ENCODE results near the gene FTL. TPM values are rescaled to one million over a fixed set of nuclear protein-coding genes. Genes with fewer than 3 reads are reported as not detected.

Gene FTL
- total RNA-seq, 1 donor from 2014 or later = 2,544 TPM

GRCh38 chr19:48928164-48929025, 36.7 kb upstream of the FTL start:
- no peak for DNase-seq (ENCODE audit: low spot score, unreplicated experiment)
- H3K4me1 Mint-ChIP-seq (ENCODE audit: low read depth) = peaks cover 2% of the 10 kb centered on the region
- no peaks in the 10 kb centered on the region for H3K9me3 Mint-ChIP-seq (ENCODE audit: low read depth)
- no peak overlapping the region for H3K4me3 Mint-ChIP-seq (ENCODE audit: low read depth)
- no peak overlapping the region for H3K27ac Mint-ChIP-seq
- H3K36me3 Mint-ChIP-seq (ENCODE audit: insufficient read depth) = no peaks in the 10 kb centered on the region
- H3K27me3 Mint-ChIP-seq = peaks cover 14% of the 10 kb centered on the region
- TF ChIP-seq, protein P1, sequence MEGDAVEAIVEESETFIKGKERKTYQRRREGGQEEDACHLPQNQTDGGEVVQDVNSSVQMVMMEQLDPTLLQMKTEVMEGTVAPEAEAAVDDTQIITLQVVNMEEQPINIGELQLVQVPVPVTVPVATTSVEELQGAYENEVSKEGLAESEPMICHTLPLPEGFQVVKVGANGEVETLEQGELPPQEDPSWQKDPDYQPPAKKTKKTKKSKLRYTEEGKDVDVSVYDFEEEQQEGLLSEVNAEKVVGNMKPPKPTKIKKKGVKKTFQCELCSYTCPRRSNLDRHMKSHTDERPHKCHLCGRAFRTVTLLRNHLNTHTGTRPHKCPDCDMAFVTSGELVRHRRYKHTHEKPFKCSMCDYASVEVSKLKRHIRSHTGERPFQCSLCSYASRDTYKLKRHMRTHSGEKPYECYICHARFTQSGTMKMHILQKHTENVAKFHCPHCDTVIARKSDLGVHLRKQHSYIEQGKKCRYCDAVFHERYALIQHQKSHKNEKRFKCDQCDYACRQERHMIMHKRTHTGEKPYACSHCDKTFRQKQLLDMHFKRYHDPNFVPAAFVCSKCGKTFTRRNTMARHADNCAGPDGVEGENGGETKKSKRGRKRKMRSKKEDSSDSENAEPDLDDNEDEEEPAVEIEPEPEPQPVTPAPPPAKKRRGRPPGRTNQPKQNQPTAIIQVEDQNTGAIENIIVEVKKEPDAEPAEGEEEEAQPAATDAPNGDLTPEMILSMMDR (IDR thresholded peaks at IDR 0.05; ENCODE audit: unreplicated experiment) = no peak

GRCh38 chr19:48933382-48933932, 31.7 kb upstream of the FTL start, which contains the start of gene DHDH:
DHDH (plus strand) TSS chr19:48933699; CDS start chr19:48933722, 23 bp downstream.
- peak; percentile 77 for DNase-seq (ENCODE audit: low spot score, unreplicated experiment)
- H3K27ac Mint-ChIP-seq = no peak within 1 kb of the TSS
- H3K27me3 Mint-ChIP-seq = peaks cover 29% of the 10 kb centered on the region
- H3K9me3 Mint-ChIP-seq (ENCODE audit: low read depth) = no peaks in the 10 kb centered on the region
- peak within 1 kb of the TSS; percentile 79 for H3K4me3 Mint-ChIP-seq (ENCODE audit: low read depth)
- TF ChIP-seq, protein P1 (IDR thresholded peaks at IDR 0.05; ENCODE audit: unreplicated experiment) = no peak
- peaks cover 1% of the 10 kb centered on the region for H3K36me3 Mint-ChIP-seq (ENCODE audit: insufficient read depth)
- H3K4me1 Mint-ChIP-seq (ENCODE audit: low read depth) = peaks cover 7% of the 10 kb centered on the region

- Mint-ChIP-seq H3K4me3 (ENCODE audit: low read depth) (no peak overlapping the region), H3K27me3 (peaks cover 29% of the 10 kb centered on the region), H3K27ac (no peak overlapping the region), H3K9me3 (ENCODE audit: low read depth) (no peaks in the 10 kb centered on the region), H3K36me3 (ENCODE audit: insufficient read depth) (peaks cover 1% of the 10 kb centered on the region), H3K4me1 (ENCODE audit: low read depth) (peaks cover 7% of the 10 kb centered on the region)
- TF ChIP-seq, protein P1 (IDR thresholded peaks at IDR 0.05; ENCODE audit: unreplicated experiment) = no peak
- no peak for DNase-seq (ENCODE audit: low spot score, unreplicated experiment)
These were observed 30.3 kb upstream of the FTL start for GRCh38 chr19:48934837-48935236.

- H3K9me3 Mint-ChIP-seq (ENCODE audit: low read depth) = no peaks in the 10 kb centered on the region
- DNase-seq (ENCODE audit: low spot score, unreplicated experiment) = no peak
- peaks cover 1% of the 10 kb centered on the region for H3K36me3 Mint-ChIP-seq (ENCODE audit: insufficient read depth)
- no peak overlapping the region for H3K27ac Mint-ChIP-seq
- H3K4me3 Mint-ChIP-seq (ENCODE audit: low read depth) = no peak overlapping the region
- TF ChIP-seq, protein P1 (IDR thresholded peaks at IDR 0.05; ENCODE audit: unreplicated experiment) = no peak
- peaks cover 29% of the 10 kb centered on the region for H3K27me3 Mint-ChIP-seq
- peaks cover 7% of the 10 kb centered on the region for H3K4me1 Mint-ChIP-seq (ENCODE audit: low read depth)
These were observed 29.2 kb upstream of the FTL start for GRCh38 chr19:48935864-48936263.

DNA sequence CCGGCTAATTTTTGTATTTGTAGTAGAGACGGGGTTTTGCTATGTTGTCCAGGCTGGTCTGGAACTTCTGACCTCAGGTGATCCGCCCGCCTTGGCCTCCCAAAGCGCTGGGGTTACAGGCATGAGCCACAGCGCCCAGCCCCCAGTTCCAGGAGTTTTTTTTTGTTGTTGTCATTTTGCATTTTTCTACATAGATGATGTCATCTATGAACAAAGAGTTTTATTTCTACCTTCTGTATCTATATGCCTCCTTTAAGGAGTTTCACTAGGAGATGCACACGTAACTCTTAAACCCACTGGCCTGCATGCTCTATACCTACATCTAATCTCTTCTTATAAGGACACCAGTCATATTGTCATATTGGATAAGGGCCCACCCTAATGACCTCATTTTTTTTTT, 26.9 kb upstream of the FTL start:
- Mint-ChIP-seq H3K4me3 (ENCODE audit: low read depth) (no peak overlapping the region), H3K9me3 (ENCODE audit: low read depth) (no peaks in the 10 kb centered on the region), H3K27me3 (peaks cover 16% of the 10 kb centered on the region), H3K4me1 (ENCODE audit: low read depth) (peaks cover 6% of the 10 kb centered on the region), H3K36me3 (ENCODE audit: insufficient read depth) (peaks cover 2% of the 10 kb centered on the region), H3K27ac (no peak overlapping the region)
- DNase-seq (ENCODE audit: low spot score, unreplicated experiment) = no peak
- TF ChIP-seq, protein P1 (IDR thresholded peaks at IDR 0.05; ENCODE audit: unreplicated experiment) = no peak

Data from progenitor cell of endocrine pancreas (in vitro differentiated cells).